GM21423 (cell line): ENCODE measurements around the gene ZEB1.

Source experiments
- ATAC-seq: cut with Tn5 transposase; IDR thresholded peaks from one replicate; pipeline ENCODE4 v1.9.1; 2021; ENCODE audit warnings: mild to moderate bottlenecking, moderate library complexity; ENCODE audit not compliant: unreplicated experiment

The ZEB1 gene

GRCh38 chr10:31578951-31579350, 259.9 kb downstream of the ZEB1 start:
- ATAC-seq = no peak
